AG04449 (cell line): ENCODE results near the gene SPATA21.

ENCODE experiments used
- CTCF ChIA-PET: fragments of 350-600 bp; formaldehyde crosslinking; extraction: SDS; loops from one replicate; lab custom pipeline; 2021; ENCODE audit warnings: antibody characterized with exemption; lab: Yijun Ruan, JAX
- POLR2A ChIA-PET: fragments of 400-600, 350-600 bp; formaldehyde crosslinking; extraction: SDS; loops from one replicate; lab custom pipeline; 2020; ENCODE audit warnings: antibody characterized with exemption, inconsistent platforms; lab: Yijun Ruan, JAX
- DNase-seq: peaks from one replicate; pipeline ENCODE4 v3.0.0-alpha.2; 2010; ENCODE audit warnings: low read depth, low spot score
- H3K4me3 ChIP-seq: 2 replicates; pipeline ENCODE4 v1.5.1; 2011; ENCODE audit warnings: low read depth, mild to moderate bottlenecking, control low read depth, low read length
- CTCF ChIP-seq: IDR thresholded peaks from one replicate; pipeline ENCODE4 v1.5.1; 2011; ENCODE audit warnings: mild to moderate bottlenecking, moderate library complexity, low read length, control low read depth, inconsistent platforms; ENCODE audit not compliant: insufficient read depth; ENCODE audit errors: missing control alignments

Gene SPATA21

GRCh38 chr1:16442265-16442664 lies 5.0 kb upstream of the SPATA21 start:
- no peak overlapping the region; the same call in 1 of the 2 replicates for H3K4me3 ChIP-seq
- ChIA-PET POLR2A (no interaction called here), CTCF (interaction anchor here (0.7 to 3.6 kb wide), 4 partner anchors 9 to 231 kb away, joined by 3 to 46 read pairs (median 4); no protein-coding TSS in a partner anchor)
- no peak for TF ChIP-seq CTCF
- DNase-seq = no peak

- POLR2A ChIA-PET = no interaction called here
- CTCF ChIA-PET = interaction anchor here (0.7 to 3.6 kb wide), 18 partner anchors 10 to 367 kb away, joined by 3 to 46 read pairs (median 8); partner anchors contain the start of gene FBXO42
- DNase-seq = no peak
- H3K4me3 ChIP-seq = peak overlapping the region; percentile 99
- TF ChIP-seq CTCF = no peak
Measured at GRCh38 chr1:16441282-16441665, 4.0 kb upstream of the SPATA21 start.

GRCh38 chr1:16440470-16441281 lies 3.5 kb upstream of the SPATA21 start, which contains the start of gene NECAP2:
NECAP2 (plus strand) TSS chr1:16440724; CDS start chr1:16440762, 38 bp downstream.
- peak within 1 kb of the TSS; percentile 99 for H3K4me3 ChIP-seq
- ChIA-PET CTCF (interaction anchor here (0.7 to 3.6 kb wide), 41 partner anchors 9 to 366 kb away, joined by 3 to 46 read pairs (median 4); partner anchors contain the start of gene FBXO42), POLR2A (interaction anchor here (1.0 kb wide), 1 partner anchor 18 kb away, joined by 3 read pairs; no protein-coding TSS in a partner anchor)
- DNase-seq = peak; percentile 36
- TF ChIP-seq CTCF = peak; percentile 97

- no peak for TF ChIP-seq CTCF
- POLR2A ChIA-PET = interaction anchor here (1.0 kb wide), 1 partner anchor 18 kb away, joined by 3 read pairs; no protein-coding TSS in a partner anchor
- no peak for DNase-seq
Measured at GRCh38 chr1:16440131-16440469, 2.9 kb upstream of the SPATA21 start.

GRCh38 chr1:16438924-16439323 lies 1.7 kb upstream of the SPATA21 start:
- CTCF ChIA-PET = interaction anchor here (1.1 to 3.6 kb wide), 11 partner anchors 8 to 76 kb away, joined by 4 to 46 read pairs (median 10); no protein-coding TSS in a partner anchor
- no peak for TF ChIP-seq CTCF
- no peak for DNase-seq
- POLR2A ChIA-PET = no interaction called here
- H3K4me3 ChIP-seq = no peak overlapping the region

More at GRCh38 chr1:16440131-16440469, 2.9 kb upstream of the SPATA21 start:
- CTCF ChIA-PET = interaction anchor here (0.8 to 3.6 kb wide), 39 partner anchors 9 to 362 kb away, joined by 3 to 46 read pairs (median 5); partner anchors contain the start of gene FBXO42
- H3K4me3 ChIP-seq = peak overlapping the region; percentile 37

GRCh38 chr1:16438516-16438915 lies 1.3 kb upstream of the SPATA21 start:
- POLR2A ChIA-PET = no interaction called here
- no peak overlapping the region for H3K4me3 ChIP-seq
- no peak for TF ChIP-seq CTCF
- no peak for DNase-seq
- CTCF ChIA-PET = interaction anchor here (3.1 to 3.6 kb wide), 3 partner anchors 12 to 16 kb away, joined by 26 to 46 read pairs (median 28); no protein-coding TSS in a partner anchor
